HepG2 (cell line): ENCODE results near the gene MYCBPAP. TPM values are rescaled to one million over a fixed set of nuclear protein-coding genes. Genes with fewer than 3 reads are reported as not detected.

ENCODE experiments used
- ATAC-seq: fragments of 200-7000 bp; cut with Tn5 transposase; 3 replicates; pipeline ENCODE4 v1.9.1; 2020; ENCODE audit warnings: mild to moderate bottlenecking, moderate library complexity
- BruUV-seq: library from RNA; stranded (reverse); fragments of 400-500 nt; replicated peaks from 2 replicates; lab custom pipeline; 2021; lab: Mats Ljungman, UMichigan
- CTCF ChIA-PET: fragments of 300-600 bp; formaldehyde crosslinking; extraction: SDS; loops from one replicate; lab custom pipeline; 2021; ENCODE audit warnings: low total read pairs, inconsistent platforms, low intra/inter-chr PET ratio; lab: Yijun Ruan, JAX
- POLR2A ChIA-PET: fragments of 350-600 bp; sonication (Branson Sonifier 250); formaldehyde crosslinking; loops from one replicate; lab custom pipeline; 2020; ENCODE audit warnings: antibody characterized with exemption, inconsistent platforms; lab: Yijun Ruan, JAX
- DNase-seq: peaks from one replicate; pipeline ENCODE4 v3.0.0-alpha.2; 2015; ENCODE audit warnings: low spot score
- FAIRE-seq: peaks from 3 replicates; lab custom pipeline; 2011; peaks lifted over from hg19 to GRCh38; lab: Jason Lieb, UNC
- H2AFZ ChIP-seq: one replicate; pipeline ENCODE4 v1.6.1; 2011; ENCODE audit warnings: low read length, inconsistent platforms
- H3K27ac ChIP-seq: fragments of 300-600 bp; 3 replicates; pipeline ENCODE4 v1.8.0; 2011; ENCODE audit warnings: mixed run types, mild to moderate bottlenecking, mixed read lengths, low read length, inconsistent platforms; ENCODE audit not compliant: insufficient read depth; ENCODE audit errors: extremely low read length
- H3K27me3 ChIP-seq, 2 experiments: fragments of 200-600 bp in 1 of 2; 2 replicates in 1 of 2; 3 replicates in 1 of 2; pipeline versions ENCODE4 v1.6.0 to v1.8.0; 2011; ENCODE audit warnings: low read length in 2 of 2, mild to moderate bottlenecking in 2 of 2, moderate library complexity in 2 of 2, inconsistent platforms in 1 of 2; ENCODE audit not compliant: insufficient read depth in 2 of 2, control insufficient read depth in 1 of 2
- H3K36me3 ChIP-seq, 2 experiments: fragments of 200-600 bp in 1 of 2; replicated peaks in 1 of 2; 2 replicates in 1 of 2; 3 replicates in 1 of 2; pipeline versions ENCODE4 v1.5.1 to v1.8.0; 2011; ENCODE audit warnings: low read length in 2 of 2, inconsistent platforms in 1 of 2; ENCODE audit not compliant: insufficient read depth in 2 of 2, control insufficient read depth in 1 of 2
- H3K4me1 ChIP-seq: 2 replicates; pipeline ENCODE4 v1.5.1; 2012; ENCODE audit warnings: low read length, inconsistent platforms; ENCODE audit not compliant: insufficient read depth
- H3K4me2 ChIP-seq: 2 replicates; pipeline ENCODE4 v1.6.0; 2011; ENCODE audit warnings: low read depth, low read length, inconsistent platforms
- H3K4me3 ChIP-seq, 3 experiments: fragments of 200-600 bp in 1 of 3; sonication (generic), shearing (Covaris generic) in 1 of 3; replicated peaks in 1 of 3; 2 replicates each; pipeline ENCODE4 v1.5.1; 2011 to 2016; ENCODE audit warnings: low read length in 3 of 3, inconsistent platforms in 2 of 3, low read depth in 2 of 3, mild to moderate bottlenecking in 2 of 3, control low read depth in 1 of 3, mixed read lengths in 1 of 3; ENCODE audit not compliant: insufficient read depth in 1 of 3
- H3K79me2 ChIP-seq: one replicate; pipeline ENCODE4 v1.6.1; 2011; ENCODE audit warnings: low read length, inconsistent platforms; ENCODE audit not compliant: insufficient read depth
- H3K9ac ChIP-seq: 2 replicates; pipeline ENCODE4 v1.6.0; 2011; ENCODE audit warnings: mild to moderate bottlenecking, low read depth, low read length, inconsistent platforms; ENCODE audit not compliant: insufficient read depth
- H3K9me3 ChIP-seq: 2 replicates; pipeline ENCODE4 v1.5.1; 2012; ENCODE audit warnings: mild to moderate bottlenecking, low read length
- H4K20me1 ChIP-seq: 2 replicates; pipeline ENCODE4 v1.6.0; 2011; ENCODE audit warnings: inconsistent platforms, mild to moderate bottlenecking, low read length, moderate library complexity; ENCODE audit not compliant: insufficient read depth
- AHR ChIP-seq: IDR thresholded peaks from 2 replicates; pipeline ENCODE4 v1.6.1; 2018; ENCODE audit warnings: missing genetic modification reagents, missing compliant biosample characterization
- ATRX ChIP-seq: sonication (generic); formaldehyde crosslinking; IDR thresholded peaks from 2 replicates; pipeline ENCODE4 v1.4.0; 2020; ENCODE audit warnings: missing genetic modification reagents, borderline replicate concordance
- DZIP1 ChIP-seq: sonication (generic); formaldehyde crosslinking; IDR thresholded peaks from 2 replicates; pipeline ENCODE4 v1.5.0; 2020; ENCODE audit warnings: mild to moderate bottlenecking, missing genetic modification reagents
- E2F5 ChIP-seq: sonication (generic); formaldehyde crosslinking; conservative IDR thresholded peaks from 2 replicates; pipeline ENCODE4 v1.4.0; 2020; ENCODE audit warnings: missing genetic modification reagents
- KAT8 ChIP-seq: IDR thresholded peaks from 2 replicates; pipeline ENCODE4 v1.6.1; 2016; ENCODE audit warnings: missing genetic modification reagents, missing compliant biosample characterization
- LBX2 ChIP-seq: sonication (generic); formaldehyde crosslinking; IDR thresholded peaks from 2 replicates; pipeline ENCODE4 v1.5.0; 2020; ENCODE audit warnings: missing genetic modification reagents, mild to moderate bottlenecking, borderline replicate concordance
- MATR3 ChIP-seq: sonication (generic); formaldehyde crosslinking; IDR thresholded peaks from 2 replicates; pipeline ENCODE4 v1.4.0; 2020; ENCODE audit warnings: missing genetic modification reagents
- MLLT10 ChIP-seq: sonication (generic); formaldehyde crosslinking; IDR thresholded peaks from 2 replicates; pipeline ENCODE4 v1.4.0; 2020; ENCODE audit warnings: missing genetic modification reagents
- NFRKB ChIP-seq: fragments of 450-650 bp; IDR thresholded peaks from 2 replicates; pipeline ENCODE4 v1.6.1; 2017
- PAWR ChIP-seq: sonication (generic); formaldehyde crosslinking; IDR thresholded peaks from 2 replicates; pipeline ENCODE4 v1.4.0; 2020; ENCODE audit warnings: missing genetic modification reagents, mild to moderate bottlenecking, borderline replicate concordance
- PPARG ChIP-seq: conservative IDR thresholded peaks from 2 replicates; pipeline ENCODE4 v1.6.1; 2016; ENCODE audit warnings: missing biosample characterization, missing genetic modification reagents
- SP1 ChIP-seq, 2 experiments: fragments of 450-650 bp in 1 of 2; sonication (generic) in 1 of 2; formaldehyde crosslinking in 1 of 2; IDR thresholded peaks; 2 replicates each; pipeline versions ENCODE4 v1.4.0 to v1.6.1; 2016 to 2020; ENCODE audit warnings: missing genetic modification reagents in 1 of 2
- SRSF1 ChIP-seq: fragments of 200-400 bp; formaldehyde crosslinking; optimal IDR thresholded peaks from 2 replicates; pipeline ENCODE3; 2017; ENCODE audit warnings: mild to moderate bottlenecking, low read depth, low read length, moderate library complexity
- ZNF552 ChIP-seq: sonication (generic); formaldehyde crosslinking; IDR thresholded peaks from 2 replicates; pipeline ENCODE4 v1.9.0; 2022; ENCODE audit warnings: missing genetic modification reagents, mild to moderate bottlenecking, borderline replicate concordance
- ZNF564 ChIP-seq: sonication (generic); formaldehyde crosslinking; IDR thresholded peaks from 2 replicates; pipeline ENCODE4 v1.8.1; 2023; ENCODE audit warnings: mild to moderate bottlenecking, missing genetic modification reagents
- ZNF770 ChIP-seq: sonication (generic); formaldehyde crosslinking; IDR thresholded peaks from 2 replicates; pipeline ENCODE4 v1.5.0; 2020; ENCODE audit warnings: mild to moderate bottlenecking, missing genetic modification reagents
- WGBS: methylation state at CpG from one replicate; pipeline ENCODE4 v1.1.6; 2017; ENCODE audit warnings: low lambda C conversion rate; 5-methylcytosine and 5-hydroxymethylcytosine counted together
- in situ Hi-C: cut with HindIII; loops from 2 replicates; pipeline ENCODE4 v1.10.0; 2017; ENCODE audit warnings: low pct_unique_long_range_greater_than_20kb; ENCODE audit not compliant: extremely low pct_ligation_motif_present
- intact Hi-C: fragments of 100-400 bp; cut with micrococcal nuclease; formaldehyde crosslinking; loops from one replicate; pipeline ENCODE4 v1.10.0; 2022; ENCODE audit not compliant: unreplicated experiment
- polyA plus RNA-seq, 8 experiments: library from polyadenylated mRNA; depleted of rRNA in 3 of 8; stranded (reverse) in 7 of 8; unstranded in 1 of 8; fragments of >200 nt; fragmentation: Illumina TruSeq in 4 of 8; extraction: Trizol in 4 of 8; gene quantifications; 2 replicates each; pipeline versions ENCODE4 v1.2.1 to v1.2.3, GENCODE V29; 2011 to 2016; ENCODE audit warnings: low read depth in 4 of 8, missing spikeins in 1 of 8, mixed read lengths in 1 of 8; ENCODE audit not compliant: insufficient read depth in 1 of 8
- total RNA-seq, 5 experiments: library from RNA; depleted of rRNA; stranded (reverse); fragments of >200 nt; fragmentation: Illumina TruSeq; extraction: Trizol; gene quantifications; 2 replicates each; pipeline ENCODE4 v1.2.3, GENCODE V29; 2016; ENCODE audit warnings: low read depth in 1 of 5

The MYCBPAP gene
- total and polyA plus RNA-seq, 2 of the 13 experiments (the other 11 are each of a cell fraction or from before 2014, with no cell fraction given) = 0.22 to 0.24 TPM

- TF ChIP-seq SRSF1 (no peak), AHR (CRISPR knock-in tag) (no peak), NFRKB (no peak), PAWR (CRISPR knock-in tag) (no peak)
These were observed 38.4 kb downstream of the MYCBPAP start (continued) for GRCh38 chr17:50546701-50547034.

GRCh38 chr17:50547035-50547735 lies 38.9 kb downstream of the MYCBPAP start, which contains the start of gene SPATA20:
Gene SPATA20 (plus strand): TSS chr17:50547174. CDS start chr17:50547209, 35 bp downstream.
- Histone ChIP-seq H4K20me1 (no peaks in the 10 kb centered on the region), H2AFZ (no peak within 1 kb of the TSS), H3K4me2 (peak within 1 kb of the TSS; percentile 97), H3K27me3 (no peaks in the 10 kb centered on the region; a peak in 1 of 5 replicates), H3K9me3 (no peaks in the 10 kb centered on the region), H3K9ac (peak within 1 kb of the TSS; percentile 89), H3K4me1 (peaks cover 74% of the 10 kb centered on the region), H3K4me3 (peak within 1 kb of the TSS; percentile 63 to 87 (median 79)), H3K79me2 (peaks cover 3% of the 10 kb centered on the region), H3K27ac (peak within 1 kb of the TSS; percentile 62), H3K36me3 (peaks cover 0 to 5% of the 10 kb centered on the region in 2 experiments; a peak in 3 of 5 replicates)
- ATAC-seq (peak; percentile 76), FAIRE-seq (no peak), DNase-seq (peak; percentile 88)
- in situ Hi-C loops (loop anchor here (5.0 to 10.0 kb wide), 3 partner anchors 80 to 408 kb away; no protein-coding TSS in a partner anchor), intact Hi-C loops (loop anchor here (1.0 to 10.0 kb wide), 5 partner anchors 65 to 408 kb away; no protein-coding TSS in a partner anchor)
- CTCF ChIA-PET = interaction anchor here (0.7 to 1.8 kb wide), 9 partner anchors 50 to 296 kb away, joined by 3 to 18 read pairs (median 4); no protein-coding TSS in a partner anchor
- POLR2A ChIA-PET = interaction anchor here (0.6 to 2.0 kb wide), 8 partner anchors 15 to 257 kb away, joined by 3 to 8 read pairs (median 4); partner anchors contain the start of gene LUC7L3
- WGBS = 2% methylated on average over 18 of the region's 42 CpGs
- BruUV-seq = no TSS peak
- TF ChIP-seq ATRX (CRISPR knock-in tag) (no peak), AHR (CRISPR knock-in tag) (peak; percentile 71; the same call in 1 of the 2 replicates), LBX2 (CRISPR knock-in tag) (0 out of 2 replicates have a peak, but pooled peaks have one; percentile 31), PPARG (CRISPR knock-in tag) (peak; percentile 80), E2F5 (CRISPR knock-in tag) (peak; percentile 48), DZIP1 (CRISPR knock-in tag) (0 out of 2 replicates have a peak, but pooled peaks have one; percentile 21), MLLT10 (CRISPR knock-in tag) (no peak), KAT8 (CRISPR knock-in tag) (peak; percentile 85), ZNF564 (CRISPR knock-in tag) (0 out of 2 replicates have a peak, but pooled peaks have one; percentile 60), MATR3 (CRISPR knock-in tag) (no peak), SP1 (IDR thresholded peaks at IDR 0.05) (no peak), SP1 (CRISPR knock-in tag; IDR thresholded peaks at IDR 0.05) (peak; percentile 73; the same call in 1 of the 2 replicates), ZNF552 (CRISPR knock-in tag) (no peak), ZNF770 (CRISPR knock-in tag) (peak; percentile 82)
